Stimulated activated CD8-positive, alpha-beta memory T cell treated with anti-CD3 and anti-CD28 coated beads, Interleukin-12 subunit alpha, Interleukin-12 subunit beta, amount 100 ng/mL, for 4 hours (primary cell): ENCODE results near the gene CRCP.
"Not testable (repeated sequence)": the region's sequence is repeated elsewhere in the genome, so short reads cannot be mapped to it uniquely, and the experiment has no call there.

Source experiments
- DNase-seq: peaks from one replicate; pipeline ENCODE4 v3.0.0-alpha.2; 2020; ENCODE audit warnings: low read depth

CRCP gene

GRCh38 chr7:66108410-66108809, 6.2 kb upstream of the CRCP start:
- not testable (repeated sequence) for DNase-seq

- DNase-seq = no peak
Observed at GRCh38 chr7:66110856-66111255, 3.8 kb upstream of the CRCP start.

DNA sequence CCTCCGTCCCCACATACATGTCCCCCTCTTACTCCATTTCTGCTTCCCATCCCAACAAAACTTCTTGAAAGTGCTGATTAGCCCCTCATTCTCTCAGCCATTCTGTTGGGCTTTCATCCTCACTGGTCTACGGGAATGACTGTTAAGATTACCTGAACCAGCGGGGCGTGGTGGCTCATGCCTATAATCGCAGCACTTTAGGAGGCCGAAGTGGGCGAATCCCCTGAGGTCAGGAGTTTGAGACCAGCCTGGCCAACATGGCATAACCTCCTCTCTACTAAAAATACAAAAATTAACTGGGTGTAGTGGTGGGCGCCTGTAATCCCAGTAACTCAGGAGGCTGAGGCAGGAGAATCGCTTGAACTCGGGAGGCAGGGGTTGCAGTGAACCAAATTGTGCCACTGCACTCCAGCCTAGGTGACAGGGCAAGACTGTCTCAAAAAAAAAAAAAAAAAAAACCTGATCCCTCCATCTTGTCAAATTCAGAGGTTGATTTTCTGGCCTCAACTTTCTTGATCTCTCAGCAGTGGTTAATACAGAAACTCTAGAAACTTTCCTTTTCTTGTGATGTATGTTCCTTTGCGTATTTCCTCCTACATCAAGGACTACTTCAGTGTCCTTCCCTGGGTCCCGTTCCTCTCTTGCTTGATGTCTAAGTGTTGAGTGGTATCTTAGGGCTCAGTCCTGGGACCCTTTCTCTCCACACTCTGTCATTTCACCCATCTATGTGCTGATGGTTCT, 2.2 kb downstream of the CRCP start:
- not testable (repeated sequence) for DNase-seq

DNA sequence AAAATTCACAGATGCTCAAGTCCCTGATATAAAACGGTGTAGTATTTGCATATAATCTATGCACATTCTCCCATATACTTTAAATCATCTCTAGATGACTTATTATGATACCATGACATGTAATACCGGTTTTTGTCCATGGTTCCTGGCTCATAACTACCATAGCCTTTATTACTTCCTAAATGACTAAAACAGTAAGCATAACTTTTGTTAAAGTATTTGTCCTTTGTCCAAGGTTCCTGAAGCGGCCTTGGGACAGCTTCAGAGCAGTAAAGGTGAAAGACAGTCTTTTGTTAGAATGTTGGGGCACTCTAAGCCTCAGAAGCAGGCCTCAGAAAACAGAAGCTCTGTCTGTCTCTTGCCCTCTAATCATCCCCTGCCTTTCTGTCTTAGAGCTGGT, 4.0 kb downstream of the CRCP start:
- DNase-seq = no peak

- DNase-seq = no peak
Observed at GRCh38 chr7:66119245-66119850, 4.7 kb downstream of the CRCP start.

DNA sequence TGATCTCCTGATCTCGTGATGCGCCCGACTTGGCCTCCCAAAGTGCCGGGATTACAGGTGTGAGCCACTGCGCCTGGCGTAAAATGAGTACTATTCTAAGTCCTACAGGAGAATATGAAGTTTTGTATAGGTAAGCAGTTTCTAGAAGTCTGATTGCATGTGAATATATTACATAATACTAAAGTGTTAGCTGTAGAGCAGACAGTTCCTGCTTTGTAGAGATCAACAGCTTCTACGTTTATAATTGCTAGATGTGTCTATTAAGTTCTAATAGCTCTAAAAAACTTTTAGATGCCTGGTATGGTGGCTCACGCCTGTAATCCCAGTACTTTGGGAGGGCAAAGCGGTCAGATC, 8.5 kb downstream of the CRCP start:
- no peak for DNase-seq

GRCh38 chr7:66124569-66124861, 9.9 kb downstream of the CRCP start:
- DNase-seq = not testable (repeated sequence)

DNA sequence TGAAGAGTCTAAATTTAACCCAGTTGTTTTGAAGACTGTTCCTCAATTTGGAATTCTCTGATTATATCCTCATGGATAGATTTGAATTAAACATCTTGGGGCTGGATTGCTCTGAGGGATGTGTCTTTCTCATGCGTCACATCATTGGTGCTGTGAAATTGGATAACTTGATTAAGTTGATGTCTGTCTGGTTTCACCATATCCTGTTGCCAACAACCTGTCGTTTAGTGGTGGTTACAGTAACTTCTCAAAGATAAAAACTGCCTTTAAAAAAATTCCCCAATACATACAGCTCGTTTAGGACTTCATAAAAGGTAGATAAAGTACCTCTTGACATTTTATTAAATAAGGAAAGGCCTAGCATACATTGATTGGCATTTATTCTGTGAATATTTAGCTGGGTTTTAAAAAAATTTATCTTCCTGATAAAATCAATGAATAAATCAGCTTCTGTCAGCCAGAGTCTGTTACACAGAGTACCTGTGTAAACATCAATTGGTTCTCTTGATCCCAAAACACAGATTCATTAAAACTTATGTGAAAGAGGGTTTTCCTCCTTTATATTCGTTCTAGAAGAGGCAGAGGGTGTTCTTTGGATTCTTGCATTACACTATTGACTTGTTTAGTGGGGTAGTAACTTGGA, 10.5 kb downstream of the CRCP start:
- DNase-seq = no peak

DNA sequence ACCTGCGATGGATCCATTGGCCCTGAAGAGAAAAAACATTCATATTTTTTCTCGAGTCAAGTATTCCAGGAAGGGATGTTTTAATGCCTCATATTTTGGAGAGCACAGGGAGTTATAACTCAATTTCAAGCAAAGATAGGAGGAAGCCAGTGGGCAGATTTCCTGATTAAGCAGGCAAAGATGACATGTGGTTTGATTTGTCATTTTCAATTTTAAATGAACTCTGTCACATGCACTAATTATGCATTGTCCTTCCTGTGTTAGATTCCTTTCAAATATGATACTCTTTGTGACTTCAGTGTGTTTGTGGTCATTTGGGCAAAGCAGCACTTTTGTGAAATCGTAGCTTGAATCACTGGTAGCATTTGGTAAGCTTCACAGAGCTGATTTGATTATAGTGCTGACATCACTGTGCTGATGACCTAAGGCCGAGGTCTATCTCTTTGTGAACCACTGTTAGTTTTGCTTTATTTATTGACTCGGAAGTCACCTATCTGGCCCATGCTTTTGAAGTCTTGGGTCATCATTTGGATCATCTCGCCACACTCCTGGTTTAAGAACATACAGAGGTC, 11.2 kb downstream of the CRCP start:
- DNase-seq = not testable (repeated sequence)

DNA sequence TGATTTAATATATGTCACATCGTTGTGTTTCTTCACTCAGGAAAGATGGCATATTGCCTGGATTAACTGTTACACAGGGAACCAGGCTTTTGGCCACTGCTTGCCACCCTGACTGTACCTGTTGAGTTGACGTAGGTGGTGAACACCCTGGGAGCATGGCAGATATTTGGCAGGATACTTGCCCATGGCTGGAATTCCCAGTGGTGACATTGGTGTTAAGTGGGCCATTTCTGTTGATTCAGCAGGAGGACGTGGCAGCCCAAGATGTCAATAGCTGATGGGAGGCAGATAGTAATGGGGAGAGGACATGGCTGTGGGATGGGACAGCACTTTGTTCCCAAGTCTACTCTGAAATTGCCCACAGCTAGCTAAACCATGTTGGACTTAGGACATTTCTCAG, 12.5 kb downstream of the CRCP start:
- DNase-seq = not testable (repeated sequence)

DNA sequence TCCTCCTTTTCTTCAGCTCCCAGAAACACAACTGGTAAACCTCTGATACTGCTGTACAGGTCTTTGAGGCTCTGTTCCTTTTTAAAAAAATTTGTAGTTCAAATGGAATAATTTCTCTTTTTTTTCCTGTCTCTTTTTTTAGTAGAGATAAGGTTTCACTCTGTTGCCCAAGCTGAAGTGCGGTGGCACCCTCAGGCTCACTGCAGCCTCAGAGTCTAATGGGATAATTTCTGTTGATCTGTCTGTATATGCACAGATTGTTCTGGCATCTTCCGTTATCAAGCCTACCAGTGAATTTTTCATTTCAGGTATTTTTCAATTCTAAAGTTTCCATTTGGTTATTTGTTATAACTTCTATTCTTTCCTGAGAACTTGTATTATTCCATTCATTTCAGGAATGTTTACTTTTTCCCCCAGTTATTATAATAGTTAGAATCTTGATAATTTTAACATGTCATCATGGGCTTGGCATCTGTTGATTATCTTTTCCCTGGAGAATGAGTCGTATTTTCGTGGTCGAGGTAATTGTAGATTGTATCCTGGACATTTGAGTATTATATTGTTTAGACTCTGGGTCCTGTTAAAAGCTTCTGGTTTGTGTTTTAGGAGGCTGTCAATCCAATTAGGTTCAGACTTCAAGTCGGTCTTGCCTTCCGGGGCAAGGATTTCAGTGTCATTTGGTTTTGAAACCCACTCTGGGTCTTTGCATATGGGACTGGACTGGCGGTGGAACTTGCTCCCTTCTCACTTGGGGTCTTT, 24.5 kb downstream of the CRCP start:
- DNase-seq = no peak

DNA sequence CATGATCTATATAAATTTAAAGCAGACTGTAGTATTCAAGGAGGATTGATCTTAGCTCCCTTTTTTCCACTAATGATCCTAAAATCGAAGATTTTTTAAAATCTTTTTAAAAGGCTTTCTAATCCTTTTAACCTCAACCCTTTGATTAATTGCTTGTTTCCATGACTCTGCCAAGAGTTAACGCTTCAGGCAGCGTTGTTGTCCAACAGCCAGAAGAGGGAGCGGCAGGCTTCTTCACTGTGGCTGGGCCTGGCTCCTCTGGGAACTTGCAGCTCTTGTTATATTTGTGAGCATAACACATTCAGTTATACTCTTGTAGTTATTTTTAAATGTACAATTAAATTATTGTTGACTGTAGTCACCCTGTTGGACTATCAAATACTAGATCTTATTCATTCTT, 26.3 kb downstream of the CRCP start:
- DNase-seq = no peak

GRCh38 chr7:66142334-66142733, 27.7 kb downstream of the CRCP start:
- DNase-seq = no peak

DNA sequence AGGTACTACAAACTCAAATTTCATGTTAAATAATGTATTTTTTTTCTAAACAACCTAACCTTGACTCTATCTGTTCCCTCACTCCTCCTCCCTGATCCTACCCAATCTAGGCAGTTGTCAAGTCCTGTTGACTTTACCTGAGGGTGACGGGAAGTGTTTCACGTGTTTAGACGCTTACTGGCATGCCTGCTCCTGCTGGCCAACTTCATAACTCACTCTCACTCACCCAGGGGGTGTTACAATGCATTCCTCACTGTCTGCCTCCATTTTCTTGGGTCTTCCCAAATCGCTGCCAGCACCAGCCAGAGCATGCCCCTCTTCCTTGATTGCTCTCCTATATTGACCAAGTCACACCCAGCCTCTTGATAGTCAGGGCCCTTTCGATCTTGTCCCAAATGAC, 28.3 kb downstream of the CRCP start:
- DNase-seq = no peak

GRCh38 chr7:66143876-66144332, 29.3 kb downstream of the CRCP start:
- DNase-seq = no peak

DNA sequence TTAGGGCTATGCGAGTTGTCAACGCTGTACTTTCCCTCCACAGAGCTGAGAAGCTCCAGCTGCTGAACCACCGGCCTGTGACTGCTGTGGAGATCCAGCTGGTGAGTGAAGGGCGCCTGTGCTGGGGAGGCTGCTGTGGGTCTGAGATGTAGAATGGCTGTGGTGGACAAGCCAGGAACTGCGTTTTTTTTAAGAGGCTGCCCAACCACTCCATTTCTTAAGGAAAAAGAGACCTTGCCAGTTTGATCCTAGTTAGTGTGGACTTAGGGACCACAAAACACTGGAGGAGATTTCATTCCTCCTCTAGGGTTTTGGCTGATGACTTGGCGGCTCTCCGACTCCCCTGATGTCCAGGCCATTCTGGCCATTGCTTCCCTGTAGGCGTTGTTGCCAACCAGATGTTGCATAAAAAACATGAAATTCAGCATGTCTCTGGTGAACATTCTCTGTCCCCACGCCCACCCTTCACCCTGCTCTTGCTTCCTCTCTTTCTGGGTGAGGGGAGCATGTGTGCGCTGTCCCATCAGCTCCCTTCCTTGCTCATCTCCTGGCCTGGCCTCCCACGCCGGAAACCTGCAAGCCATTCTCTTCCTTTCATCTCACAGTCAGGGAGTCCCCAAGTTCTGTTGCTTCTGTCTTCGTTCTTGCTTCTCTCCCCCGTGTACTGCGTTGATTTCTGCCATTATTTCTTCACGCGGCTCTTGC, 30.9 kb downstream of the CRCP start:
- no peak for DNase-seq

DNA sequence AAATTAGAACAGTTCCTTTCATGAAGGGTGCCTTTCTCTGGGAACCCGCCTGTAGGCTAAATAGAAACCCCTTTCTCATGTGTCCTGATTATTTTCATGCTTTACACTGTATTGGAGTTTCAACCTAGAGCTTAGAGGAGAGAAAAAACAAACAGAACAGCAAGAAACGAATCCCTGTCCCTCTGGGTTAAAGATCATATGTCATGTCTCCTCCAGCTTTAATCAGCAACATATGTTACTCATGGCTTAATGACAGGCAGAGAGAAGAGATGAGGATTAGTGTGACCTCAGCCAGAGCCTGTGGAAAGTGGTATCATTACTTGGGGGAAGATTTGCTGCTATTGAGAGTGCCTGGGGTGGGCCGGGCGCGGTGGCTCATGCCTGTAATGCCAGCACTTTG, 32.1 kb downstream of the CRCP start:
- DNase-seq = no peak

DNA sequence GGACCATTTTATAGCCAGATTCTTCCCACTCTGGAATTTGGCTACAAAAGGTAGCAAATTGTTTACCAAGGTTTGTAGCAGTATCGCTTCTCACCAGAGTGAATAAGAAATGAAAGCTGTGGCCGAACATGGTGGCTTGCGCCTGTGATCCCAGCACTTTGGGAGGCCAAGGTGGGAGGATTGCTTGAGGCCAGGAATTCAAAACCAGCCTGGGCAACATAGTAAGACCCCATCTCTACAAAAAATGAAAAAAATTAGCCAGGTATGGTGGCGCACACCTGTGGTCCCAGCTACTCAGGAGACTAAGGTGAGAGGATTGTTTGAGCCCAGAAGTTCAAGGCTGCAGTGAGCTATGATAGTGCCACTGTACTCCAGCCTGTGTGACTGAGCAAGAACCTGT, 33.0 kb downstream of the CRCP start:
- DNase-seq = not testable (repeated sequence)

DNA sequence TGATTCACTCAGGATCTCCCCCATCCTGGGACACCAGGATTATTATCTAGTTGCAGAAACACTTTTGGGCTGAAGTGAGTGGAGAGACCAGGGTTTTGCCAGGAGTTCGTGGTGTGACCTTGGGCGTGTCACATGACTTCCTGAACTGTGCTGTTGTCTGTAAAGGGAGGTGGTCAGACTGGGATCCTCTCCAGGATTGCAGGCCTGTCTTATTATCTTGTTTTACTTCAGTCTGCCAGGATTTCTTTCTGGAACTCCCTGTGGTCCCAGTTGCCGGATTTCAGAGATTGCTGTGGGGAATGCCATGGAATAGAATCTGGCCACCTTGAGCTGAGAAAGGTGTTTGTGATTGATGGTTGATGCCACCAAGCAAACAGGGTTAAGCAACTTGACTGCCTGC, 35.8 kb downstream of the CRCP start:
- DNase-seq = no peak

GRCh38 chr7:66152371-66153191, 37.9 kb downstream of the CRCP start:
- DNase-seq = no peak

- DNase-seq = no peak
Observed at GRCh38 chr7:66153691-66154090, 39.0 kb downstream of the CRCP start.
